HepG2 (cell line): ENCODE results near the gene PBX2. TPM values are rescaled to one million over a fixed set of nuclear protein-coding genes. Genes with fewer than 3 reads are reported as not detected.

Experiments used
- ATAC-seq: fragments of 200-7000 bp; cut with Tn5 transposase; 3 replicates; pipeline ENCODE4 v1.9.1; 2020; ENCODE audit warnings: mild to moderate bottlenecking, moderate library complexity
- BruUV-seq: library from RNA; stranded (reverse); fragments of 400-500 nt; replicated peaks from 2 replicates; lab custom pipeline; 2021; lab: Mats Ljungman, UMichigan
- CTCF ChIA-PET: fragments of 300-600 bp; formaldehyde crosslinking; extraction: SDS; loops from one replicate; lab custom pipeline; 2021; ENCODE audit warnings: low total read pairs, inconsistent platforms, low intra/inter-chr PET ratio; lab: Yijun Ruan, JAX
- POLR2A ChIA-PET: fragments of 350-600 bp; sonication (Branson Sonifier 250); formaldehyde crosslinking; loops from one replicate; lab custom pipeline; 2020; ENCODE audit warnings: antibody characterized with exemption, inconsistent platforms; lab: Yijun Ruan, JAX
- DNase-seq: peaks from one replicate; pipeline ENCODE4 v3.0.0-alpha.2; 2015; ENCODE audit warnings: low spot score
- FAIRE-seq: peaks from 3 replicates; lab custom pipeline; 2011; peaks lifted over from hg19 to GRCh38; lab: Jason Lieb, UNC
- H2AFZ ChIP-seq: one replicate; pipeline ENCODE4 v1.6.1; 2011; ENCODE audit warnings: low read length, inconsistent platforms
- H3K27ac ChIP-seq: fragments of 300-600 bp; 3 replicates; pipeline ENCODE4 v1.8.0; 2011; ENCODE audit warnings: mixed run types, mild to moderate bottlenecking, mixed read lengths, low read length, inconsistent platforms; ENCODE audit not compliant: insufficient read depth; ENCODE audit errors: extremely low read length
- H3K27me3 ChIP-seq, 2 experiments: fragments of 200-600 bp in 1 of 2; 2 replicates in 1 of 2; 3 replicates in 1 of 2; pipeline versions ENCODE4 v1.6.0 to v1.8.0; 2011; ENCODE audit warnings: low read length in 2 of 2, mild to moderate bottlenecking in 2 of 2, moderate library complexity in 2 of 2, inconsistent platforms in 1 of 2; ENCODE audit not compliant: insufficient read depth in 2 of 2, control insufficient read depth in 1 of 2
- H3K36me3 ChIP-seq, 2 experiments: fragments of 200-600 bp in 1 of 2; replicated peaks in 1 of 2; 2 replicates in 1 of 2; 3 replicates in 1 of 2; pipeline versions ENCODE4 v1.5.1 to v1.8.0; 2011; ENCODE audit warnings: low read length in 2 of 2, inconsistent platforms in 1 of 2; ENCODE audit not compliant: insufficient read depth in 2 of 2, control insufficient read depth in 1 of 2
- H3K4me1 ChIP-seq: 2 replicates; pipeline ENCODE4 v1.5.1; 2012; ENCODE audit warnings: low read length, inconsistent platforms; ENCODE audit not compliant: insufficient read depth
- H3K4me2 ChIP-seq: 2 replicates; pipeline ENCODE4 v1.6.0; 2011; ENCODE audit warnings: low read depth, low read length, inconsistent platforms
- H3K4me3 ChIP-seq, 3 experiments: fragments of 200-600 bp in 1 of 3; sonication (generic), shearing (Covaris generic) in 1 of 3; replicated peaks in 1 of 3; 2 replicates each; pipeline ENCODE4 v1.5.1; 2011 to 2016; ENCODE audit warnings: low read length in 3 of 3, inconsistent platforms in 2 of 3, low read depth in 2 of 3, mild to moderate bottlenecking in 2 of 3, control low read depth in 1 of 3, mixed read lengths in 1 of 3; ENCODE audit not compliant: insufficient read depth in 1 of 3
- H3K79me2 ChIP-seq: one replicate; pipeline ENCODE4 v1.6.1; 2011; ENCODE audit warnings: low read length, inconsistent platforms; ENCODE audit not compliant: insufficient read depth
- H3K9ac ChIP-seq: 2 replicates; pipeline ENCODE4 v1.6.0; 2011; ENCODE audit warnings: mild to moderate bottlenecking, low read depth, low read length, inconsistent platforms; ENCODE audit not compliant: insufficient read depth
- H3K9me3 ChIP-seq: 2 replicates; pipeline ENCODE4 v1.5.1; 2012; ENCODE audit warnings: mild to moderate bottlenecking, low read length
- H4K20me1 ChIP-seq: 2 replicates; pipeline ENCODE4 v1.6.0; 2011; ENCODE audit warnings: inconsistent platforms, mild to moderate bottlenecking, low read length, moderate library complexity; ENCODE audit not compliant: insufficient read depth
- AGO1 ChIP-seq: fragments of 200-400 bp; formaldehyde crosslinking; IDR thresholded peaks from 2 replicates; pipeline ENCODE4 v1.6.1; 2017; ENCODE audit warnings: mild to moderate bottlenecking, low read depth, low read length, moderate library complexity; ENCODE audit not compliant: poor library complexity, severe bottlenecking
- ARID2 ChIP-seq: sonication (generic); formaldehyde crosslinking; IDR thresholded peaks from 2 replicates; pipeline ENCODE4 v1.8.1; 2022; ENCODE audit warnings: mild to moderate bottlenecking, missing genetic modification reagents, borderline replicate concordance
- CHD2 ChIP-seq: IDR thresholded peaks from 2 replicates; pipeline ENCODE4 v1.6.1; 2011; ENCODE audit warnings: low read depth, low read length, improper control_type of control experiment
- PHF20 ChIP-seq: sonication (generic); formaldehyde crosslinking; IDR thresholded peaks from 2 replicates; pipeline ENCODE4 v1.5.0; 2020; ENCODE audit warnings: mild to moderate bottlenecking, missing genetic modification reagents
- SATB2 ChIP-seq: sonication (generic); formaldehyde crosslinking; IDR thresholded peaks from 2 replicates; pipeline ENCODE4 v1.5.0; 2020; ENCODE audit warnings: missing genetic modification reagents
- SOX13 ChIP-seq, 3 experiments: fragments of 450-650 bp in 1 of 3; sonication (generic) in 1 of 3; formaldehyde crosslinking in 1 of 3; IDR thresholded peaks in 2 of 3; conservative IDR thresholded peaks in 1 of 3; 2 replicates each; pipeline versions ENCODE4 v1.5.0 to v1.6.1; 2016 to 2020; ENCODE audit warnings: antibody characterized with exemption in 1 of 3, mild to moderate bottlenecking in 1 of 3, missing compliant biosample characterization in 1 of 3, missing genetic modification reagents in 1 of 3, moderate library complexity in 1 of 3
- XBP1 ChIP-seq: sonication (generic); formaldehyde crosslinking; IDR thresholded peaks from 2 replicates; pipeline ENCODE4 v1.5.0; 2020; ENCODE audit warnings: missing genetic modification reagents
- ZBTB7B ChIP-seq: sonication (generic); formaldehyde crosslinking; IDR thresholded peaks from 2 replicates; pipeline ENCODE4 v1.4.0; 2020; ENCODE audit warnings: missing genetic modification reagents
- ZFP36 ChIP-seq: fragments of 150-350 bp; IDR thresholded peaks from 2 replicates; pipeline ENCODE4 v1.6.1; 2018; ENCODE audit warnings: borderline replicate concordance, low read length, low read depth; ENCODE audit not compliant: partially characterized antibody
- ZNF350 ChIP-seq: sonication (generic); formaldehyde crosslinking; IDR thresholded peaks from 2 replicates; pipeline ENCODE4 v1.4.0; 2020; ENCODE audit warnings: mild to moderate bottlenecking, low read depth, missing genetic modification reagents, borderline replicate concordance
- ZNF782 ChIP-seq: sonication (generic); formaldehyde crosslinking; IDR thresholded peaks from 2 replicates; pipeline ENCODE4 v1.4.0; 2020; ENCODE audit warnings: missing genetic modification reagents, mild to moderate bottlenecking, borderline replicate concordance
- in situ Hi-C: cut with HindIII; loops from 2 replicates; pipeline ENCODE4 v1.10.0; 2017; ENCODE audit warnings: low pct_unique_long_range_greater_than_20kb; ENCODE audit not compliant: extremely low pct_ligation_motif_present
- intact Hi-C: fragments of 100-400 bp; cut with micrococcal nuclease; formaldehyde crosslinking; loops from one replicate; pipeline ENCODE4 v1.10.0; 2022; ENCODE audit not compliant: unreplicated experiment
- polyA plus RNA-seq, 8 experiments: library from polyadenylated mRNA; depleted of rRNA in 3 of 8; stranded (reverse) in 7 of 8; unstranded in 1 of 8; fragments of >200 nt; fragmentation: Illumina TruSeq in 4 of 8; extraction: Trizol in 4 of 8; gene quantifications; 2 replicates each; pipeline versions ENCODE4 v1.2.1 to v1.2.3, GENCODE V29; 2011 to 2016; ENCODE audit warnings: low read depth in 4 of 8, missing spikeins in 1 of 8, mixed read lengths in 1 of 8; ENCODE audit not compliant: insufficient read depth in 1 of 8
- total RNA-seq, 5 experiments: library from RNA; depleted of rRNA; stranded (reverse); fragments of >200 nt; fragmentation: Illumina TruSeq; extraction: Trizol; gene quantifications; 2 replicates each; pipeline ENCODE4 v1.2.3, GENCODE V29; 2016; ENCODE audit warnings: low read depth in 1 of 5
- TF ChIP-seq, protein P1 (sequence below): fragments of 450-650 bp; IDR thresholded peaks from 2 replicates; pipeline ENCODE4 v1.6.1; 2017; ENCODE audit warnings: mild to moderate bottlenecking
- TF ChIP-seq, protein P2 (sequence below): IDR thresholded peaks from 2 replicates; pipeline ENCODE4 v1.6.1; 2016; ENCODE audit warnings: low read depth, missing genetic modification reagents, missing compliant biosample characterization
- TF ChIP-seq, protein P3 (sequence below): sonication (generic); formaldehyde crosslinking; IDR thresholded peaks from 2 replicates; pipeline ENCODE4 v1.5.0; 2020; ENCODE audit warnings: missing genetic modification reagents, mild to moderate bottlenecking, borderline replicate concordance

Gene PBX2
- total and polyA plus RNA-seq, 2 of the 13 experiments (the other 11 are each of a cell fraction or from before 2014, with no cell fraction given), result 42.3 to 77.8 TPM

DNA sequence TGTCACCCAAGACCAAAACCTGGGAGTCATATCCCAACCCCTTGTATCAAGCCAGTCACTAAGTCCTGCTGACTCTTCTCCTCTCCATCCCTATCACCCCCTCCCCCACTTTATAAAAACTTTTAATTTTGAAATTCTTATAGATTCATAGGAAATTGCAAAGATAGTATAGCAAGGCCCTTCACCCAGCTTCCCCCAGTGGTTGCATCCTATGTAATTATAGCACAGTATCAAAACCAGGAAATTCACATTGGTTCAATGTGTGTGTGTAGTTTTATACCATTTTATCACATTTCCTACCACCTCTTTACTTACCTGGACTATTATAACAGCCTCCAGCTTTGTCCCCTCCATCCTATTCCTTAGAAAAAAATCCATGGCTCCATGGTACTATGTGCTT, 31.9 kb downstream of the PBX2 start:
- no peak for DNase-seq
- H3K4me1 ChIP-seq, result peaks cover 18% of the 10 kb centered on the region
- H3K9me3 ChIP-seq, result no peaks in the 10 kb centered on the region
- intact Hi-C loops, result no loop called here
- H3K9ac ChIP-seq, result no peak overlapping the region
- no peaks in the 10 kb centered on the region; a peak in 1 of 5 replicates for H3K27me3 ChIP-seq
- no peak overlapping the region for H3K4me2 ChIP-seq
- H3K36me3 ChIP-seq, result peaks cover 21 to 39% of the 10 kb centered on the region in 2 experiments
- H3K4me3 ChIP-seq, result no peak overlapping the region
- in situ Hi-C loops, result no loop called here
- no peak overlapping the region for H2AFZ ChIP-seq
- no TSS peak for BruUV-seq
- POLR2A ChIA-PET, result interaction anchor here (1.9 kb wide), 1 partner anchor 19 kb away, joined by 6 read pairs; no protein-coding TSS in a partner anchor
- H4K20me1 ChIP-seq, result no peaks in the 10 kb centered on the region
- no peak for FAIRE-seq
- H3K27ac ChIP-seq, result no peak overlapping the region
- H3K79me2 ChIP-seq, result peaks cover 17% of the 10 kb centered on the region
- CTCF ChIA-PET, result no interaction called here
- ATAC-seq, result no peak
- TF ChIP-seq SOX13 (IDR thresholded peaks at IDR 0.05) (no peak), SOX13 (CRISPR knock-in tag; conservative IDR thresholded peaks at IDR 0.05 in 1 of 2, IDR thresholded peaks at IDR 0.05 in 1 of 2) (no peak), SATB2 (CRISPR knock-in tag) (no peak), CHD2 (no peak), ZNF350 (CRISPR knock-in tag) (no peak), XBP1 (CRISPR knock-in tag) (no peak), ZBTB7B (CRISPR knock-in tag) (no peak), AGO1 (no peak), PHF20 (CRISPR knock-in tag) (no peak), ARID2 (no peak), ZNF782 (CRISPR knock-in tag) (no peak), ZFP36 (no peak)
- TF ChIP-seq, protein P1, sequence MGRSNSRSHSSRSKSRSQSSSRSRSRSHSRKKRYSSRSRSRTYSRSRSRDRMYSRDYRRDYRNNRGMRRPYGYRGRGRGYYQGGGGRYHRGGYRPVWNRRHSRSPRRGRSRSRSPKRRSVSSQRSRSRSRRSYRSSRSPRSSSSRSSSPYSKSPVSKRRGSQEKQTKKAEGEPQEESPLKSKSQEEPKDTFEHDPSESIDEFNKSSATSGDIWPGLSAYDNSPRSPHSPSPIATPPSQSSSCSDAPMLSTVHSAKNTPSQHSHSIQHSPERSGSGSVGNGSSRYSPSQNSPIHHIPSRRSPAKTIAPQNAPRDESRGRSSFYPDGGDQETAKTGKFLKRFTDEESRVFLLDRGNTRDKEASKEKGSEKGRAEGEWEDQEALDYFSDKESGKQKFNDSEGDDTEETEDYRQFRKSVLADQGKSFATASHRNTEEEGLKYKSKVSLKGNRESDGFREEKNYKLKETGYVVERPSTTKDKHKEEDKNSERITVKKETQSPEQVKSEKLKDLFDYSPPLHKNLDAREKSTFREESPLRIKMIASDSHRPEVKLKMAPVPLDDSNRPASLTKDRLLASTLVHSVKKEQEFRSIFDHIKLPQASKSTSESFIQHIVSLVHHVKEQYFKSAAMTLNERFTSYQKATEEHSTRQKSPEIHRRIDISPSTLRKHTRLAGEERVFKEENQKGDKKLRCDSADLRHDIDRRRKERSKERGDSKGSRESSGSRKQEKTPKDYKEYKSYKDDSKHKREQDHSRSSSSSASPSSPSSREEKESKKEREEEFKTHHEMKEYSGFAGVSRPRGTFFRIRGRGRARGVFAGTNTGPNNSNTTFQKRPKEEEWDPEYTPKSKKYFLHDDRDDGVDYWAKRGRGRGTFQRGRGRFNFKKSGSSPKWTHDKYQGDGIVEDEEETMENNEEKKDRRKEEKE, result no peak
- TF ChIP-seq, protein P2, sequence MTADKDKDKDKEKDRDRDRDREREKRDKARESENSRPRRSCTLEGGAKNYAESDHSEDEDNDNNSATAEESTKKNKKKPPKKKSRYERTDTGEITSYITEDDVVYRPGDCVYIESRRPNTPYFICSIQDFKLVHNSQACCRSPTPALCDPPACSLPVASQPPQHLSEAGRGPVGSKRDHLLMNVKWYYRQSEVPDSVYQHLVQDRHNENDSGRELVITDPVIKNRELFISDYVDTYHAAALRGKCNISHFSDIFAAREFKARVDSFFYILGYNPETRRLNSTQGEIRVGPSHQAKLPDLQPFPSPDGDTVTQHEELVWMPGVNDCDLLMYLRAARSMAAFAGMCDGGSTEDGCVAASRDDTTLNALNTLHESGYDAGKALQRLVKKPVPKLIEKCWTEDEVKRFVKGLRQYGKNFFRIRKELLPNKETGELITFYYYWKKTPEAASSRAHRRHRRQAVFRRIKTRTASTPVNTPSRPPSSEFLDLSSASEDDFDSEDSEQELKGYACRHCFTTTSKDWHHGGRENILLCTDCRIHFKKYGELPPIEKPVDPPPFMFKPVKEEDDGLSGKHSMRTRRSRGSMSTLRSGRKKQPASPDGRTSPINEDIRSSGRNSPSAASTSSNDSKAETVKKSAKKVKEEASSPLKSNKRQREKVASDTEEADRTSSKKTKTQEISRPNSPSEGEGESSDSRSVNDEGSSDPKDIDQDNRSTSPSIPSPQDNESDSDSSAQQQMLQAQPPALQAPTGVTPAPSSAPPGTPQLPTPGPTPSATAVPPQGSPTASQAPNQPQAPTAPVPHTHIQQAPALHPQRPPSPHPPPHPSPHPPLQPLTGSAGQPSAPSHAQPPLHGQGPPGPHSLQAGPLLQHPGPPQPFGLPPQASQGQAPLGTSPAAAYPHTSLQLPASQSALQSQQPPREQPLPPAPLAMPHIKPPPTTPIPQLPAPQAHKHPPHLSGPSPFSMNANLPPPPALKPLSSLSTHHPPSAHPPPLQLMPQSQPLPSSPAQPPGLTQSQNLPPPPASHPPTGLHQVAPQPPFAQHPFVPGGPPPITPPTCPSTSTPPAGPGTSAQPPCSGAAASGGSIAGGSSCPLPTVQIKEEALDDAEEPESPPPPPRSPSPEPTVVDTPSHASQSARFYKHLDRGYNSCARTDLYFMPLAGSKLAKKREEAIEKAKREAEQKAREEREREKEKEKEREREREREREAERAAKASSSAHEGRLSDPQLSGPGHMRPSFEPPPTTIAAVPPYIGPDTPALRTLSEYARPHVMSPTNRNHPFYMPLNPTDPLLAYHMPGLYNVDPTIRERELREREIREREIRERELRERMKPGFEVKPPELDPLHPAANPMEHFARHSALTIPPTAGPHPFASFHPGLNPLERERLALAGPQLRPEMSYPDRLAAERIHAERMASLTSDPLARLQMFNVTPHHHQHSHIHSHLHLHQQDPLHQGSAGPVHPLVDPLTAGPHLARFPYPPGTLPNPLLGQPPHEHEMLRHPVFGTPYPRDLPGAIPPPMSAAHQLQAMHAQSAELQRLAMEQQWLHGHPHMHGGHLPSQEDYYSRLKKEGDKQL, result no peak
- TF ChIP-seq, protein P3, sequence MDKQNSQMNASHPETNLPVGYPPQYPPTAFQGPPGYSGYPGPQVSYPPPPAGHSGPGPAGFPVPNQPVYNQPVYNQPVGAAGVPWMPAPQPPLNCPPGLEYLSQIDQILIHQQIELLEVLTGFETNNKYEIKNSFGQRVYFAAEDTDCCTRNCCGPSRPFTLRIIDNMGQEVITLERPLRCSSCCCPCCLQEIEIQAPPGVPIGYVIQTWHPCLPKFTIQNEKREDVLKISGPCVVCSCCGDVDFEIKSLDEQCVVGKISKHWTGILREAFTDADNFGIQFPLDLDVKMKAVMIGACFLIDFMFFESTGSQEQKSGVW (CRISPR knock-in tag), result no peak
